GM19238 (cell line): ENCODE results near the gene ZNF777.

Experiments used
- DNase-seq: peaks from one replicate; pipeline ENCODE4 v3.0.0; 2011; ENCODE audit warnings: low spot score; ENCODE audit not compliant: insufficient read length

ZNF777 gene

DNA sequence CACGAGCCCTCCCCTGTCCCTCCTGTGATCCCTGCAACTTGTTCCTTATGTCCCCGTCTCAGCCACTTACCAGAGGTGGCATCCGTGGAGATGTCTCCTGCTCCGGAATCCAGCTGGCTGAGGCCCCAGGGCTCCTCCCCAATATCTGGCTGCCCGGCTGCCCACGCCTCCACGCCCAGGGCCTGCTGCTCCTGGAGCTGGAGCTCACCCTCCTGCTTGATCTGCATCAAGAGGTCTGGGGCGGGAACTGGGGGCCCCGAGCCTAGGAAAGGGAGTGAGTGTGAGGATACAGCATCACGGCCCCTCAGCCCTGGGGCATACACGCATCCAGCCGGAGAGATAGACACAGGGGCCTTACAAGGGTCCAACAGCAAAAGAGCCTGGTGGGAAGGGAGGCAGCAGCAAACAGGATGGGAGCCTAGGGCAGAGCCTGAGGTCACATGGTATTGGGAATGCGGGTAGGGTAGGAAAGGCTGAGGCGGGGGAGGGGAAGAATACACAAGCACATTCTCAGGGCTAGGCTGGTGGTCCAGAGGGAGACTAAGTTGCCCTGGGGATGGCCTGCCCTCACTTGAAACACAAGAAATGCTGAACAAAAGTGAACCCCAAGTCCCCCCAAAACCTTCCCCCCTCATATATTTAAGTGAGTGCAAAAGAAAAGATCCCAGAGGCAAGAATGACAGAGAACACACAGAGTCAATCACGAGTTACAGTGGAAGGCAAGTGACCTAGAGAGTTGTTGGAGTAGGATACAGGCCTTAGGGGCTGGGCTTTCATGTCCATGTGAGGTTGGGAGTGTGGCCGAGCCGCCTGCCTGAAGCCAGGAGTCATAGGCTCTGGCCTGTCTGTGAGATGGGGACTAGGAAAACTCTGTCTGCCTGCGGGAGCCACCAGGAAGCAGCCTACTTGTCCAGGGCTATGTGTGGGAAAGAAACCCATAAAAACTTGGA is 16.9 kb upstream of the ZNF777 start:
- no peak for DNase-seq

DNA sequence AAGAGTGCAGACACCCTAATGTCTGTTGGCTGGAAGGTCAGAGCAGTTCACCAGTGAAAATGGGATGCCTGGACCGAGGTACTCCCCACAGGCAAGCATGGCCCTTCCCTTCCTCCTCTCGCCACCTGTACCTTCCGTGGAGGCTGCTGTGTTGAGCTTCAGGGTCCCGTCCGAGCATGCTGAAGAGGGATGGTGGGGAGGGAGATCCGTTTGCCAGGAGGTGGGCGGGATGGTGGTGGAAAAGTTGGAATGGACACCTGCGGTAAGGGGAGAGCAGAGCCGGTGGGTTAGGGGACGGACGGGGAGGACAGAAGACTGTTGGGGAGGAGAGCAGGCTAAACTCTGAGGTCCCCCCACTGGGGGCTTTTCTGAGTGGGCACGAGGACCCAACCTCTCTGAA is 15.9 kb upstream of the ZNF777 start:
- DNase-seq = no peak

DNA sequence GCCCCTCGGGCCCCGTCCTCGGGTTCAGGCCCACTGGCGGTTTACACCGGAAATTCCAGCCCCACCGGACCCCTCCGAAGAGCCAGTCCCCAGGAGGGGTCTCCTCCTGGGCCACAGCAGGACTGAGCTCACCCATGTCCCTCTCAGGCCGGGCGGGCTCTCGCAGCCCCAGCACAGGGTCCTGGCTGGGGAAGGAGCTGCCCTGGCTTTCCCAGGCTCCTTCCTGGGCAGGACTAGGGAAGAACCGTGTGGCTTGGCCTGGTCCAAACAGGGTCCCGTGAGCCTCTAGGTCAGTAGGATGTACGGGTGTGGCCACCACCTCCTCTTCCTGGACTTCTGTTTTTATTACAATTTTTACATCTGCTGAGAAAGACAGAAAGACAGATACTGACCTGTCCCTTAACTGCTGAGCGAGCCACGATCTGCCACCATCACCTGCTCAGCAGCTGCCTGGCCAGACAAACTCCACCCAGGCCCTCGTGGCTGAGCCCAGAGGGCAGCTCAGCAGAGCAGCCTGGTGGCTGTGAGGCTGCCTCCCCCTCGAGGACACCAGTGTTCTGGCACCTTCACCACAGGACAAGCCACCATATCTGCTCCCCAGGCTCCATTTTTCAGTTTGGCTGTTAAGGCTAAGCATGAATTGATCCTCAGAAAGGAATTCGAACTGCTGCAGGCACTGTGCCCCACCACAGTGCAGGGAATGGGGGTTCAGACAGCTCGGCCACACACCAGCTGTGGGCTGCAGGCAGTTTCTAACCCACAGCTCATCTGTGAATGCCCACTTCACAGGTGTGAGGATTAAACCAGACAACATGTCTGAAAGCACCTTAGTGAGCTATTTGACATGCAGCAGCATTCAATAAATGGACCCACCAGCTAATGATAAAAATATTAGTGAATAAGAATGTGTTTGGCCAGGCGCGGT is 14.5 kb upstream of the ZNF777 start:
- DNase-seq = no peak

DNA sequence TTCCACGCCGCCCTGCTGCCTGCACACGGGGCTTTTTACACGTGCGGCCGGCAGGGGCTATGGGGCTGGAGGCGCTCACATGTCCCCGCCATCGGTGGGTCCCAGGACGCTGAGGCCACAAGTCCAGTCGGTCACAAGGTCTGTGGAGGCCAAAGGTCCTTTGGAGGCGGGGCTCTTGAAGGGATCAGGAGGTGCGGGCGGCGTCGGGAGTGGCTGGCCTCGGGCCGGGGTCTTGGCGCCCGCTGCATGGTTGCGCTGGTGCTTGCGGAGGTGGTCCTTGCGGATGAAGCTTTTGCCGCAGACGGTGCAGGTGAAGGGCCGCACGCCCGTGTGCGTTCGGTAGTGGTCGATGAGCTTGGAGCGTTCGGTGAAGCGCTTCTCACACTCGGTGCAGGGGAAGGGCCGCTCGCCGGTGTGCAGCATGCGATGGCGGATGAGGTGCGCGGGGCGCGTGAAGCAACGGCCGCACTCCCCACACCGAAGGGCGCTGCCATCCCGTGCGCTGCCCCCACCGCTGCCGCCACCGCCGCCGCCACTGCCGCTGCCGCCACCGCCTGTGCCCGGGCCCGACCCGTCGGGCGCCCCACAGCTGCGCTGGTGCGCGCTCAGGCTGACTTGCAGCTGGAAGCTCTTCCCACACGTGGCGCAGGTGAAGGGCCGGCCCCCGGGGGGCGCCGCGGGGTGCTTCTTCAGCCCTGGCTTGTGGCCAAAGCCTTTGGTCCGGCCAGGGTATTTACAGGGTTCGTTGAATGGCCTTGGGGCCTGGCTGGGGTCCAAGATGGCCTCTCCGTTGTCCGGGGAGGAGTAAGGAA is 13.7 kb upstream of the ZNF777 start:
- DNase-seq = no peak

DNA sequence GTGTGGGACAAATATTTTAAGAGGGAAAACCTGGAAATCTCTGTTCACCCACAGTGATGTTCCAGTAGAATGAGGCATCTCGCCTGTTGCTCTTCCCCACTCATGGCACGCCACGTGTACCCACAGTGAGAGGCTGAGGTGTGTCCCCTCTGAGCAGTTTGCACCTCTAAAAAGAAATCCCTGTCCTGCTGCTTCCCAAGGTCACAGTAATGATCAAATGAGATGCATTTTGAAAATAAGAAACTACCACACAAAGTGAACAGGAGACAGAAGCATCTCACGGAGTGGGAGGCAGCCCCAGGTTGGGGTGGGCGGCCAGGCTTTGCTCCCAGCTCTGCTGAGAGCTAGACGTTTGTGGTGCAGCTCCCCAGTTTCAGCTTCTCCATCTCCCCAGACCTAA is 12.4 kb upstream of the ZNF777 start:
- DNase-seq = no peak

DNA sequence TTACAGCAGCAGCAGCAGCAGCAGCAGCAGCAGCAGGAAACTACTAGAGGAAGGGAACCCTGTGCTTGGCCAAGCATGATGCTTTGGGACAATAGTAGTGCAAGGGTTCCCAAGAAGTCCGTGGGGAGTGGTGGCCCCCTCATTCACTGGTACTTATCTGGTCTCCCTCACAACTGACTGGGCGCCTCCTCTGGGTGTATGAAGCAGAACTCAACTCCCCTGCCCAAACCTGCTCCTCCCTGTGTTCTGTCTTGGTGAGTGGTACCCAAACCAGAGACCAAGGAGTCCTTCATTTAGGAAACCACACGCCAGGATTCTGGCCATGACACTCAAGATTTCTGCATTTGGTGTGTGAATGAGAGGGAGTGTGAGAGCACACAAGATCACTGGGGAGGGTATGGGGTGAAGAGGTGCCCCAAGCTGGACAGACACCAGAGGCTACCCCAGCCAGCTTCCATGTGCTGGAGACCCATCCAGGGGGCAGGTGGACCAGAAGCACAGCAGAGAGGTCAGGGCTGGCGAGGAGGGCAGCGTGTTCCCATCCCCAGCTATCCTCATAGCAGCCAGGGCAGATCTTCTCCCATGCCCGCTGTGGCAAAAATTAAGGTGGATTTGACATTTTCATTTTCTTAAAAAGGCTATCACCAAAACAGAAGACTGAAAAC is 10.6 kb upstream of the ZNF777 start:
- DNase-seq = no peak

DNA sequence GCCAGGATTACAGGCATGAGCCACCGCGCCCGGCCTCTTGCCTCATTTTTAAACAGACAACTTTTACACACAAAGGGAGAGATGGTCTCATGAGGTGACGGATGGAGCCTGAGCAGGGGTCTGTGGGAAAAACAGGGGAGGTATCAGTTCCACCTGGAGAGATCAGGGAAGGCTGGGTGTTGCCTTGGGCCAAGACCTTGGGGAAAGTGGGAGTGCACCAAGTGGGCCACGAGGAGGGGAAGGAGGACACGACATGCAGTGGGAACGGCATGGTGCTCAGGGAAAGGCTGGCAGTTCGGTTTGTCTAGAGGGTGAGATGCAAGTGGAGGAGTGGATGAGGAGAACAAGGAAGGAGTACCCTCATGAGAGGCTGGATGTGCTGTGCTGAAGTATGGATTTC is 8.9 kb upstream of the ZNF777 start:
- DNase-seq = no peak

DNA sequence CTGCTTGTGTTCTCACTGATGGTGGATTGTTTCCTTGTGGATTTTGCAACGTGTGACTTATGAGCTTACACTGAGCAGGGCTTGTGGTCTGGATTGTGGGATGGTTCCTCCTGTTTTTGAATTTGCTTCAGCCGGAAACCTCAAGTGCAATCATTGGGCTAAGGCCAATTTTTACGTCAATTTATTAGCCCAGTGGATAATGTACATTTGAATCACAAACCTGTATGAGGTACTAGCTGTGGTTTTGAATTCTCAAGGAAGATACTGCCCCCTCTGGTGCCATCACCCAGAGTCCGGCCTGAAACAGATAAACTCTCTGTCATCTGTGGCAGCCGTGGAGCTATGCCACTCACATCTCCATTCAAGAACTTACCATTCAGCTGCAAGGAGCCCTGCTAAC is 7.3 kb upstream of the ZNF777 start:
- no peak for DNase-seq

DNA sequence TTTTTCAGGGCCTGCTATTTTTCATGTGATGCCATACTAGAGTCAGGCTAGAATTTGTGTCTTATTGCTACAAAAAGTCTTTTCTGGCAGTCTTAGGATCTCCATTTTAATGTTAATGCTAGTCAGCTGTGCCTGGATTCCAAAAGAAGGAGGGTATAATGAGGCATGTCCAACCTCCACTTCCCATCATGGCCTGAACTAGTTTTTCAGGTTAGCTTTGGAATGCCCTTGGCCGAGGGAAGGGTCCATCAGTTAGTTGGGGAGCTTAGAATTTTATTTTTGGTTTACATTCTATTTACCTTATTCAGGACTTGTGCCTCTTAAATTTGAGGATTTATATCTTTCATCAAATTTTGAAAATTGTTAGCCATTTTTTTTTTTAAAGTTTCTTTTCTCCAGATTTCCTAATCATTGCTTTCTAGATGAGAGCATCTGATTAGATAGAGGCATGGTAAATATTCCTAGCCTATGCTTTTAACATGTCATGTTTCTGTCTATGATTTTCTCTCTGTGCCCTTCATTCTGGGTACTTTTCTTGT is 6.5 kb upstream of the ZNF777 start:
- no peak for DNase-seq

DNA sequence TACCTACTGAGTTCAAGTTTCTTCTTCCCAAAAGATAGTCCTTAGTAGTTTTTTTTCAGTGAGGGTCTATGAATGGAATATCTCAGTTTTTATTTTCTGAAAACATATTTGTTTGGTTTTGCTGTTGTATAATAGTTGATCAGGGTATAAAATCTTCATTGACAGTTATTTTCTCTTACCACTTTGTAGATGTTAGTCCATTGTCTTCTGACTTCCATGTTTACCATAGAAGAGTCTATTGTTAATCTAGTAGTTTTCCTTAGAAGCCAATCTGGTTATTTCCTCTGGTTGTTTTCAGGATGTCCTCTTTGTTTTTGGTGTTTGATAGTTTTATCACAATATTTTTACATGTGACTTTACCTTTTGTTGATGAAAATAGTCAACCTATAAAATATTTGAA is 5.5 kb upstream of the ZNF777 start:
- DNase-seq = no peak

DNA sequence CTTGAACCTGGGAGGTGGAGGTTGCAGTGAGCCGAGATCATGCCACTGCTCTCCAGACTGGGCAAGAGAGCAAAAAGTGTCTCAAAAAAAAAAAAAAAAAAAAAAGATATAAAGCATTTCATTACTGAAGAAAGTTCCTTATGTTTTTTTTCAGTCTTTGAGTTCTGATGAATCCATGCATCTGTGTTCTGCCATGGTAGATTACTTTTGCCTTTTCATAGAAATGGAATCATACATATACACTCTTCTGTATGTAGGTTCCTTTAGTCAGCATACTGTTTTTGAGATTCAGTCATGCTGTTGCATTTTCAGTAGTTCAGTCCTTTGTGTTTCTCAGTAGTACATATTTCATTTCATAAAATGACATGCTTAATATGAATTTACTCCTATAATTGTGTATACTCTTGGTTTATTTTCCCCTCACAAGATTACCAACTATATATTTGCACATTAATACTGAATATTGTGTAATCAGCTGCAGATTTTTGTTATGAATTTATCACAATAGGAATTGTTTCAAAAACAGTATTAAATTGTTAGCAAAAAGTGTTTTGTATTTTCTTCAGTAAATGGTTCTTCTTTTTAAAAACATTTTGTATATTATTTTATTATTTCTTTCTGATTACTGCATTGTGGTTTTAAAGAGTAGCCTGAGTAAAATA is 2.8 kb upstream of the ZNF777 start:
- DNase-seq = no peak

DNA sequence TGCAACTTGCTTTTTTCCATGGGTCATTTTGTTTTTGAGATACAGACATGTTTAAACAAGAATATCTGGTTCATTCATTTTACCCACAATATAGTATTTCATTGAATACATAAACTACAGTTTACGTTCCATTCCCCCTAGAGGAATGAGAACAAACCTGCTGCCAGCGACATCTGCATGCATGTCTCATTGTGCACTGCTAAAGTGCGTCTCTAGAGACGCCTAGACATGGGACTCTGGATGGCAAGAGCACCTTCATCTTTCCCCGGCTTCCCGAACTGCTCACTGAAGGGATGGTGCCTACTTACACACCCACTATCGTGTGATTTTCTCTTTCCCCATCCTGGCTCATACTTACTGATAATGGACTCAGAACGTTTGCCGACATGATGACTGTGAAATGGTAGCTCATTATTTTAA is 1.2 kb upstream of the ZNF777 start:
- DNase-seq = no peak

DNA sequence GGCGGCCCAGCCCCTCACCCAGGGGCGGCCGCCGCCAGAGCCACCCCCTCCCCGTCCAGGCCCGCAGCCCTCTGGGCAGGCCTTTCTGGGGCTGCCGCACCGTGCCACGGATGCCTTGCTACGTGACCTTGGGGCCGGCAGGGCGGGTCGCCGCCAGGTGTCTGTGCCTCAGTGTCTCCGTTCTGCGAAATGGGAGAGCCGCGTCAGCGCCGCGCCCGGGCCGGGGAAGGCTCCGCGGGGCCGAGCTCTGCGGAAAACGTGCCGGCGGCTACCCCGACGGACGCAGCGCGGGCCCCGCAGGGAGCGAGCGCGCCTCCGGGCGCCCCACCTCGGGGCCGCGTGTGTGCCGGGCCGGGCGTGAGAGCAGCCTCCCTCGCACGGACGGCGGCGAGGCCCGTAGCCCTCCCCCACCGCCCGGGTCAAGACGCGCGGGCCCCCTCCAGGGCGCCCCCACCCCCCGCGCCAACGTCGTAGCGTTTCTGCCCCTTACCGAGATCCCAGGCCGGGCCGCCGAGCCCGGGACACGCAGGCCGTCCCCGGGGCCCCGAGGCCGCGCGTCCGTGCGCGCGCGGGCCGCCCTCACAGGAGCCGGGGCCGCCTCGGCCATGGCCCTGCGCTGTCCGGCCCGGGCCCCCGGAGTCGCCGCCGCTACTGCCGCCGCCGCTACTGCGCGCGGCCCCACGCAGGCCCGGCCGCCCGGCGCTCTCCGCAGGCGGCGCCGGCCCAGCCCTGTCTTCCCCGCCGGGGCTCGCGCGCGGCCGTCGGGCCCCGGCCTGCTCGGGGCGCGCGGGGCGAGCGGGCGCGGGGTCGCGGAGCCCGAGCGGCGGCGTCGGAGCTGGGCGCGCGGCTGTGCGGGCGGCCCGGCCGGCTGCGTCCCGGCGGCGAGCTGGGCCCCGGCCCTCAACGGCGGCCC is 1.1 kb downstream of the ZNF777 start:
- DNase-seq = peak; percentile 57

DNA sequence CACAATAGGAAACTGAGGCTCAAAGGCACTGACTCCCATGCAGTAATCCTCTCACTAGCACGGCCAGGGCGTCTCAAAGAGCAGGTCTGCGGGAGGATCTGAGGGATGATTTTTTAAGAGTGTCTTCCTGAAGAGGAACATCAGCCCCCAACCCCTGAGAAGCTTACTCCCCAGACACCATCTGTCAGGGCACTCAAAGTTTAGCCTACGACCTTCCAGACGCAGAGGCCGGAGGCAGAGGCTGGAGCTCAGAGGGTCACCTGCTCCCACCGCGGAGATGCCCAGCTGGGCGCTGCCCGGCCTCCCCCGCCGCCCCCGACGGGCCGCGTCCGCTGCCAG is 1.7 kb downstream of the ZNF777 start:
- no peak for DNase-seq

DNA sequence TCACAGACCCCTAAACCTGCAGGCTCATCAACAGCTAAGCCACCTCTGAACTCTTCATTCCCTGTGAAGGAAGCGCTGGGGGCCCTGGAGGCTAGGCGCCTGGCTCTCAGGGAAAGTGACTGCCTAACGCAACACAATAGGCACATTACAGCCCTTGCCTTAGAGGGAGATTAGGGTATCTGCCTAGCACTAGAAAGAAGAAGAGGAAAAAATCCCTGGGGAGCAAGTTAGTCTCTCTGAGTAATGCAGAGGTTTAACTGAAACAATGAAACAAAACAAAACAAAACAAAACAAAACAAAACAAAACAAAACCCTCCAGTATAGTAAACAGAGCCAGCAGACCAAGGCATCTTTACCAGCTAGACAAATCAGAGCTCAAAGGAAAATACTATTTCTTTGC is 2.6 kb downstream of the ZNF777 start:
- DNase-seq = no peak

DNA sequence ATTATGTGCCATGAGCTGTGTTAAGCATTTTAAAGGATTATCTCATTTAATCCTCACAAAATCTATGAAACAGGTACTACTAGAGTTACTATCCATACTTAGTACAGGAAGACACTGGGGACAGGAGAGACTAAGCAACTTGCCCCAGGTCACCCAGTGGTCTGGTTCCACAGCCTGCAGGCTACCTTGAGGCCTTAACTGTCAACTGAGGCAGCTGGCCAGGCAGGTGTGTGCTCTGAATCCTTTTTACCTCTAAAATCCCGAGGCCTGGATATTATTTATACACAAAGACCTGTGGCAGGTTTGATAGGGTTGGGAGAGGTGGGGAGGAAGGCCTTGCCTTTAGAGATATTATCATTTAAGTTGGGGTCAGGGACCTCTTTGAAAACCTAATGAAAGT is 3.1 kb downstream of the ZNF777 start:
- no peak for DNase-seq

DNA sequence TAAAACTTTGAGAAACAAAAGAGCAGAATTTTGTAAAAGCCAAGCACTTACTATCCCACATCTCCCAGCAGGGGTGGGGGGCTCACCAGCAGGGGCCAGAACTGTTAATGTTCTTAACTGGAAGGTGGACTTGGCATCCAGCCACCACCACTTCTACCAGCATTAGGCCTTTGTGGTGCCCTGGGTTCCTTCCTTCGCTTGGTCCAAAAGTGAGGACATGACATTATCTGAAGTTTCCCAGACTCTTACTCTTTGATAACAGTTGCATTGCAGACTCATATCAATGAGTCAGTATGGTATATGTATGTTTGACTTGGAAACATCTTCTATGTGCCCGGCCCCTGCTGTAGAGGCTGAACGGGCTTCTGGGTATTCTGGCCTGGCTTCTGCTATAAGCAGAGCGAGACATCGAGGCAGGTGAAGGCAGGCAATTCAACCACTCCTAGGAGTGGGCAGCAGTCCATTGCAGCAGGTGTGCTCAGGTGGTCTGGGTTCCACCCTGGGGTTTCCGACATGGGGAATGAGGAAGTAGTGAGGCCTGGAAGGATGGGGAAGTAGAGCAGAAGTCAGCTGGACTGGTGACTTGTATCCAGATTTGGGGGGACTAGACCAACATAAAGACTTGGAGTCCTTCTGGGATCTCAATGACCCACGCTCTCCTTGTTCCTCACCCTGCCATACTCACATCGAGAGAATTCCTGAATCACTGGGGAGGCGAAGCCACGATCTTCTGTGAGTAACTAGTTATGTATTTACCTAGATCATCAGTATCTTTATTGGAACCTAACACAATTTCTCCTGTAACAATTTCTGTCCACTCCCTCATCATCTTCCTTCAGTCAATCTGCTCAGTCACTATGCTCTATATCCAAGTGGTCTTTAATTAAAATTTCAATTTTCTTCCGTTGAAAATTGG is 4.1 kb downstream of the ZNF777 start:
- no peak for DNase-seq
